Measurements from ENCODE around the gene CHMP4B.

DNA sequence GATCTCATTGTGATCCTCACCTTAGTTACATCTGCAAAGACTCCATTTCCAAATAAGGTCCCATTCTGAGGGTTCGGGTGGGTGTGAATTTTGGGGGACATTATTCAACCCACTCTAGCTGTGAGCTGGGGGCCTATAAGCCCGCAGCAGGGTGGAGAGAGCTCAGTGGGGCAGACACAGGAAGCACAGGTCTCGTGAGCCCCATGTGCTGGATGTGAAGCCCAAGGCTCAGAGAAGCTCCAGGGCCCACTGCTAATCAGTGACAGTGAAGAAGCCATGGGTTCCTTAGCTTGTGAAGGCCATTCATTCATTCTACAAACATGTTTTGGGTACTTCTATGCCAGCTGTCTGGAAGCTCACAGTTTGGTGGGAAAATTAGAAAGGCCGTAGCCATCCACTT, 47.5 kb downstream of the CHMP4B start:
- TF ChIP-seq POLR2A (IDR thresholded peaks at IDR 0.05) = no peak
- TF ChIP-seq CTCF (IDR thresholded peaks at IDR 0.05) = no peak
